GM21515 (cell line): ENCODE measurements around the gene PRKCA.

Source experiments
- ATAC-seq: cut with Tn5 transposase; IDR thresholded peaks from one replicate; pipeline ENCODE4 v1.9.1; 2021; ENCODE audit not compliant: unreplicated experiment

The PRKCA gene

GRCh38 chr17:66508896-66509844, 206.8 kb downstream of the PRKCA start:
- no peak for ATAC-seq

- ATAC-seq, result no peak
These were observed 207.5 kb downstream of the PRKCA start for GRCh38 chr17:66509926-66510325.

- no peak for ATAC-seq
These were observed 208.7 kb downstream of the PRKCA start for GRCh38 chr17:66511135-66511534.

- no peak for ATAC-seq
These were observed 211.9 kb downstream of the PRKCA start for GRCh38 chr17:66514227-66514806.

- ATAC-seq, result no peak
These were observed 213.6 kb downstream of the PRKCA start for GRCh38 chr17:66515974-66516373.

- ATAC-seq, result no peak
These were observed 215.1 kb downstream of the PRKCA start for GRCh38 chr17:66517336-66518009.

GRCh38 chr17:66518108-66518507, 215.7 kb downstream of the PRKCA start:
- ATAC-seq, result no peak

- no peak for ATAC-seq
These were observed 216.3 kb downstream of the PRKCA start for GRCh38 chr17:66518677-66519076.

- no peak for ATAC-seq
These were observed 216.7 kb downstream of the PRKCA start for GRCh38 chr17:66519154-66519553.

- no peak for ATAC-seq
These were observed 218.6 kb downstream of the PRKCA start for GRCh38 chr17:66520999-66521398.

GRCh38 chr17:66522591-66523272, 220.3 kb downstream of the PRKCA start:
- ATAC-seq, result no peak

GRCh38 chr17:66523378-66524200, 221.2 kb downstream of the PRKCA start:
- no peak for ATAC-seq

- no peak for ATAC-seq
These were observed 222.5 kb downstream of the PRKCA start for GRCh38 chr17:66524877-66525276.

- no peak for ATAC-seq
These were observed 222.9 kb downstream of the PRKCA start for GRCh38 chr17:66525338-66525737.

- no peak for ATAC-seq
These were observed 224.4 kb downstream of the PRKCA start for GRCh38 chr17:66526827-66527226.

GRCh38 chr17:66527335-66527734, 224.9 kb downstream of the PRKCA start:
- no peak for ATAC-seq

GRCh38 chr17:66531851-66532295, 229.5 kb downstream of the PRKCA start:
- no peak for ATAC-seq

GRCh38 chr17:66533572-66533971, 231.2 kb downstream of the PRKCA start:
- ATAC-seq, result no peak

GRCh38 chr17:66533986-66534385, 231.6 kb downstream of the PRKCA start:
- no peak for ATAC-seq

- no peak for ATAC-seq
These were observed 233.2 kb downstream of the PRKCA start for GRCh38 chr17:66535611-66536010.
